Measurements from ENCODE around the gene PGM5. TPM values are rescaled to one million over a fixed set of nuclear protein-coding genes. Genes with fewer than 3 reads are reported as not detected.

The PGM5 gene
- total RNA-seq, 1 experiment from 2014 or later = not detected

DNA sequence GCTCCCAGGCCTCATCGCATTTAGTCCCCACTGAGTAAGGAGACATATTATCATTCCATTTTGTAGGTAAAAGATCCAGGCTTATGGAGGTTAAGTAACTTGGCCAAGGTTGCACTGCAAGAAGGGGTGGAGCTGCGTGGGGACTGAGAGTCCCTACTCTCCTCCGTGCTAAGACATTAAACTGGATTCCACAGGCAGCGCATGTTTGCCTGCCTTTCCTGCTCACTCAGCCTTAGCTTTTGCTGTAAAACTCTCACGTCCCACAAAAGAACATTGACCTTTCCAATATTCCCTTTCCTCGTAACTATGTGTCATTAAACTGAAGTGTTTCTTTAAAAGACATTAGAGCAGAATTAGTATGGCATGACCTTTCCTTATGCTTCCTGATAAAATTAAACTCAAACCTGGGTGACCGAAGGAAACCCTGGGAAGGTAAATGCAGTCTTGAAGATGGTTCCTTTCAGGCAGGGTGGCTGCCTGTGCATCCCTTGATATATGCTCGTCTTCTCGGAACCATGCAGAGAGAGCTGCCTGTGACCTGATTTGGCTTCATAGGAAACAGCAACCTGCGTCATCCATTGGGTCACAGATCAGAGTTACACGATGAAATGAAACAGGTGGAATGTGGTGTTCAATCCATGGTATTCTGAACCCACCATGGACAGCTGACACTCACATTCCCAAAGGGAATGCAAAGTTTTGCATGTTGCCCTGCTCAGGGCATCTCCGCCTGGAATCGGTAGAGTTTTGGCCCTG lies 98.3 kb downstream of the PGM5 start:
- no CpG with 5 or more reads among the region's 13 CpGs for WGBS (ENCODE audit: extremely low coverage, insufficient read length, low lambda C conversion rate)
- H2BK5ac ChIP-seq (ENCODE audit: insufficient read length, low read length) = no peak overlapping the region

More for the DNA sequence above, 98.3 kb downstream of the PGM5 start:
- H3K4me1 ChIP-seq (ENCODE audit: insufficient read depth, low read length) = no peaks in the 10 kb centered on the region
- Mint-ChIP-seq H3K4me1 (no peaks in the 10 kb centered on the region), H3K4me3 (no peak overlapping the region), H3K27me3 (ENCODE audit: low read depth) (peaks cover 83% of the 10 kb centered on the region), H3K27ac (no peak overlapping the region), H3K9me3 (no peaks in the 10 kb centered on the region), H3K36me3 (ENCODE audit: insufficient read depth in 1 of 3, low read depth in 3 of 3) (no peaks in the 10 kb centered on the region)
- no peak overlapping the region for H2AK5ac ChIP-seq (ENCODE audit: insufficient read length, low read length)
- H2BK12ac ChIP-seq (ENCODE audit: insufficient read length, low read depth, low read length) = no peak overlapping the region
- no peak overlapping the region for H4K8ac ChIP-seq (replicated peaks; ENCODE audit: insufficient read length, low read depth, low read length)
- H3K79me2 ChIP-seq (ENCODE audit: insufficient read depth, low read length) = no peaks in the 10 kb centered on the region
- H3K9me3 ChIP-seq (ENCODE audit: control insufficient read depth, low read depth, low read length) = no peaks in the 10 kb centered on the region
- TF ChIP-seq, protein P1, sequence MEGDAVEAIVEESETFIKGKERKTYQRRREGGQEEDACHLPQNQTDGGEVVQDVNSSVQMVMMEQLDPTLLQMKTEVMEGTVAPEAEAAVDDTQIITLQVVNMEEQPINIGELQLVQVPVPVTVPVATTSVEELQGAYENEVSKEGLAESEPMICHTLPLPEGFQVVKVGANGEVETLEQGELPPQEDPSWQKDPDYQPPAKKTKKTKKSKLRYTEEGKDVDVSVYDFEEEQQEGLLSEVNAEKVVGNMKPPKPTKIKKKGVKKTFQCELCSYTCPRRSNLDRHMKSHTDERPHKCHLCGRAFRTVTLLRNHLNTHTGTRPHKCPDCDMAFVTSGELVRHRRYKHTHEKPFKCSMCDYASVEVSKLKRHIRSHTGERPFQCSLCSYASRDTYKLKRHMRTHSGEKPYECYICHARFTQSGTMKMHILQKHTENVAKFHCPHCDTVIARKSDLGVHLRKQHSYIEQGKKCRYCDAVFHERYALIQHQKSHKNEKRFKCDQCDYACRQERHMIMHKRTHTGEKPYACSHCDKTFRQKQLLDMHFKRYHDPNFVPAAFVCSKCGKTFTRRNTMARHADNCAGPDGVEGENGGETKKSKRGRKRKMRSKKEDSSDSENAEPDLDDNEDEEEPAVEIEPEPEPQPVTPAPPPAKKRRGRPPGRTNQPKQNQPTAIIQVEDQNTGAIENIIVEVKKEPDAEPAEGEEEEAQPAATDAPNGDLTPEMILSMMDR (conservative IDR thresholded peaks at IDR 0.05) = no peak
- H4K5ac ChIP-seq (ENCODE audit: insufficient read length, low read depth, low read length) = no peak overlapping the region
- H3K4me2 ChIP-seq (ENCODE audit: insufficient read depth, insufficient read length, low read length) = no peak overlapping the region
- no peak overlapping the region for H2BK15ac ChIP-seq (ENCODE audit: low read depth, low read length)
- no peaks in the 10 kb centered on the region for H4K20me1 ChIP-seq (ENCODE audit: control insufficient read depth, insufficient read depth, insufficient read length)
- H2BK20ac ChIP-seq (ENCODE audit: low read depth, low read length, poor library complexity, severe bottlenecking) = no peak overlapping the region
- no peak overlapping the region for H3K14ac ChIP-seq (ENCODE audit: insufficient read depth, low read length)
- no peak overlapping the region for H3T11ph ChIP-seq (ENCODE audit: low read length)
- H3K9ac ChIP-seq (ENCODE audit: extremely low read depth, insufficient read length, low read length) = no peak overlapping the region
- no peak overlapping the region for H3K18ac ChIP-seq (ENCODE audit: insufficient read length, low read depth, low read length)
- no peak overlapping the region for H3K23ac ChIP-seq (ENCODE audit: insufficient read length, low read depth, low read length)
- H3K79me1 ChIP-seq (ENCODE audit: insufficient read depth, low read depth, low read length, poor library complexity, severe bottlenecking) = no peaks in the 10 kb centered on the region
- DNase-seq = no peak
- no peaks in the 10 kb centered on the region for H3K23me2 ChIP-seq (ENCODE audit: insufficient read length, low read depth, low read length, poor library complexity, severe bottlenecking)
- H2BK120ac ChIP-seq (ENCODE audit: low read depth, low read length, poor library complexity, severe bottlenecking) = no peak overlapping the region
- no peaks in the 10 kb centered on the region for H3K27me3 ChIP-seq (ENCODE audit: insufficient read depth, low read length)
- no peak overlapping the region for H3K56ac ChIP-seq (ENCODE audit: insufficient read length, low read depth, low read length)
- H3K4ac ChIP-seq (ENCODE audit: low read depth, low read length) = no peak overlapping the region
- H3K27ac ChIP-seq (ENCODE audit: insufficient read length, low read depth, low read length) = no peak overlapping the region
- no peak overlapping the region for H2AFZ ChIP-seq (ENCODE audit: low read length)
- no peak overlapping the region for H4K91ac ChIP-seq (ENCODE audit: insufficient read length, low read depth, low read length)
